Stromal cell of bone marrow (primary cell): ENCODE results near the gene ELAC1.

Source experiments
- DNase-seq: peaks from one replicate; pipeline ENCODE4 v3.0.0-alpha.2; 2012; ENCODE audit warnings: low read depth

The ELAC1 gene

DNA sequence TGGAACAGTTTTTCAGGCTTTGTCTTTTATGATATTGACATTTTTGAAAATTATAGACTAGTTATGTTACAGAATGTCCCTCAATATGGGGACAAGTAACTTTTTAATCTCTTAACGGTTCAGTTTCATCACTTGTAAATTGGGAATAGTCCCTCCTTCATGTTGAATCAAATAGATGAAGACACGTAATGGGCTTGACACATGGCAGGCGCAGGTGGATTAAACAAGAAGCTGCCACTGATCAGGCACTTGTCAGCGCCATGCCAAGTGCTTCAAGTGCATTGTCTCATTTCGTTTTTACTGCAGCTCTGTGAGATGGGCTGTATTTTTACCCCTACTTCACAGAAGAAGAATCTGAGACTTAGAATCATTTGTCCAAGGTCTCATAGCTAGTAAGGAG, 52.7 kb downstream of the ELAC1 start:
- DNase-seq, result no peak

DNA sequence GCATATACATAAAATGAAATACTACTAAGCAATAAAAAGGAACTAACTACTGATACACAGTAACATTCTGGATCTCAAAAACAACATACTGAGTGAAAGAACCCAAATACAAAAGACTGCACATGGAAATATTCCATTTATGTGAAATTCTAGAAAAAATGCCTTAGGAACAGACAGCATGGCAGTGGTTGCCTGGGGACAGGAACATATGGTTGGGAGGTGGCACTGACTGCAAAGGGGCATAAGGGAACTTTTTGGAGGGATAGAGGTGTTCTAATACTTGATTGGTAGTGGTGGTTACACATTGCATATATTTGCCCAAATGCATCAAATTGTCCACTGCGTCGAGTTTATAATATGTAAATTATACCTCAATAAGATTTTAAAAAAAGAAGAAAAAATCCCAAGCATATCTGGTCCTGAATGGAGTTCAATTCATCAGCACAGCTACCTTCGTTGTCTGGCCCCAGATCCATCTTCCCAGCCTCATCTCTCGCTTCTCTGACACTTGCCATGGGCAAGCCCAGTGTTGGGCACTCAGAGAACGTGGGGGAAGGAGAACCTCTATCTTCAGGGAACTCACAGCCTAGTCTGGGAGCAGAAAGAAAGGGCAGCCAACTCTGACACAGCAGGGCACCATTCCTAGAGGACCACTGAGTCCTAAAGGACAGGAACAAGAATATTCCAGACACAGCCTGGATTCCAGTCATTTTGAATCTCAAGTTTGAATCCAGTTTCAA, 53.6 kb downstream of the ELAC1 start:
- DNase-seq, result no peak

DNA sequence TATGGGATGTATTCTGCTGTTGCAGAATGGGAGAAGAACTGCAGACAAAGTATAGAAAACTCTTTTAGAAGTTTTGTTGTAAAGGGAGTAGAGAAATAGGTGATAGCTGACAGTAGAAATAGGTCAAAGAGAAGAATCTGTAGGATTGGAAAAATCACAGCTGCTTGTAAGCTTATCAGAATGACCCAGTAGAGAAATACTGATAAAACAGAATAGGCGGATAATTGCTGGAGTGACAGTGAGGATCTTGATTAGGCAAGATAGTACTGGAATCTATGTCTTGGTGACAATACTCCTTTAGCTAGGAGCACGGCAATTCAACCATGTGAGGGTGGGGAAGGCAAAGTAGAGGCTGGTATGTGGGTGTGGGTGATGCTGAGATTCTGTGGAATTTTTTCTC, 57.7 kb downstream of the ELAC1 start:
- DNase-seq, result no peak

DNA sequence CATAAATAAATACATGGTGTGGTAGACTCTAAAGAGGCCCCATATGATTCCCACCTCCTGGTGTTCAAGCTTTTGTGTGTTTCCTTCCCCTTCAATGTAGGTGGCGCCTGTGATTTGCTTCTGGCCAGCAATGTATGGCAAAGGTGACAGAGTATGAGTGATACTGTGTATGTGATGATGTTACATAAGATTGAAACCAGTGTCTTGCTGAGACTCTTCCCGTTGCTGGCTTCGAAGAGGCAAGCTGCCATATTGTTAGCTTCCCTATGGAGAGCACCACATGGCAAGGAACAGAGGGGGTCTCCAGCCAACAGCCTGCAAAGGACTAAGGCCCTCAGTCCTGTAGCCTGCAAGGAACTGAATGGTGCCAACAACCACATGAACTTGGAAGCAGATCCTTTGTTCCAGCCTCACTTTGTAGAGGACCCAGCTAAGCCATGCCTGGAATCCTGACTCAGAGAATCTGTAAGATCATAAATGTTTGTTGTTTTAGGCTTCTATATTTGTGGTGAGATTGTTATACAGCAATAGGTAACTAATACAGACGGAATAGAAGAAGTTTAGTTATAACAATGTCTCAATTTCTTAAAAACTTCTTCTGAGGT, 60.5 kb downstream of the ELAC1 start:
- no peak for DNase-seq

DNA sequence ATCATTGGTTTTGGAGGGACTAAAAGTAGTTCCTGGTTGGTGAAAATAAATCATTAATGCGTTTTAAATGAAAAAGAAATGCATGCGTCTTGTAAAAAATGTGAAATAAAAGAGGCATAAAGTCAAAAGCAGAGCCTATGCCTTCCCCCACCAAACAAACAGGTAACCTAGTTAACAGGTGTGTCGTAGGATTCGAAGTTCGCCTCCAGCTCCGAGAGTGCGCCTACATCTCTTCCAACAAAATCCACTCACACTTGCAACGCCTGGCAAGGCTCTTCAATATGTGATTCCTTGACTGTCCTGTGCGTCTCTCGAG, 61.5 kb downstream of the ELAC1 start:
- DNase-seq, result no peak

DNA sequence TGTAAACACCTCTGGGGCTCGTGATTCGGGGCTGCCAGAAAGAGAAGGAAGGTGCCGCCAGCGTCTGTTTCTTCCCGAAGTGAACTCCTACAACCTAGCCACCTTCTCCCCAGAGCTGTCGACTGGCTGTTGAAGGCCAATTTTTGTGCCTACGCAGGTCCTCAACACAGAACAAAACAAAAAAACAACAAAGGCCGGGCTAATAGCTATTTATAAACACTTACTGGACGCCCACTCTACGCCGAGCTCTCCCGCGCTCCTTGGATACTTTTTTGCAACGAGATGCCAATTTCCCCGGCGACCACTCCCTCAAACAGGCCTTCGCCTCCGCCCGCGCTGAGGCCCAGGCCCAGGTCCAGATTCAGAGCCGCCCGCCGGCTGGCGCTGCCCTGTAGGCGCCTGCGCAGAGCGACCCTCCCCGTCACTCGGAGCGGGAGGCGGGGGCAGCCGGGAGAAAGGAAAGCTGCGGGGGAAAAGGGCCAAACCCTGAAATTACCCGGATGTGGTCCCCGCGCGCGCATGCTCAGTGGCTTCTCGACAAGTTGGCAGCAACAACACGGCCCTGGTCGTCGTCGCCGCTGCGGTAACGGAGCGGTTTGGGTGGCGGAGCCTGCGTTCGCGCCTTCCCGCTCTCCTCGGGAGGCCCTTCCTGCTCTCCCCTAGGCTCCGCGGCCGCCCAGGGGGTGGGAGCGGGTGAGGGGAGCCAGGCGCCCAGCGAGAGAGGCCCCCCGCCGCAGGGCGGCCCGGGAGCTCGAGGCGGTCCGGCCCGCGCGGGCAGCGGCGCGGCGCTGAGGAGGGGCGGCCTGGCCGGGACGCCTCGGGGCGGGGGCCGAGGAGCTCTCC, 62.1 kb downstream of the ELAC1 start, which contains the start of gene SMAD4:
Gene SMAD4 (plus strand): TSS at position 520 of the 843 bp plus-strand sequence. CDS start 16,834 bp downstream, outside the sequence.
- peak; percentile 90 for DNase-seq

DNA sequence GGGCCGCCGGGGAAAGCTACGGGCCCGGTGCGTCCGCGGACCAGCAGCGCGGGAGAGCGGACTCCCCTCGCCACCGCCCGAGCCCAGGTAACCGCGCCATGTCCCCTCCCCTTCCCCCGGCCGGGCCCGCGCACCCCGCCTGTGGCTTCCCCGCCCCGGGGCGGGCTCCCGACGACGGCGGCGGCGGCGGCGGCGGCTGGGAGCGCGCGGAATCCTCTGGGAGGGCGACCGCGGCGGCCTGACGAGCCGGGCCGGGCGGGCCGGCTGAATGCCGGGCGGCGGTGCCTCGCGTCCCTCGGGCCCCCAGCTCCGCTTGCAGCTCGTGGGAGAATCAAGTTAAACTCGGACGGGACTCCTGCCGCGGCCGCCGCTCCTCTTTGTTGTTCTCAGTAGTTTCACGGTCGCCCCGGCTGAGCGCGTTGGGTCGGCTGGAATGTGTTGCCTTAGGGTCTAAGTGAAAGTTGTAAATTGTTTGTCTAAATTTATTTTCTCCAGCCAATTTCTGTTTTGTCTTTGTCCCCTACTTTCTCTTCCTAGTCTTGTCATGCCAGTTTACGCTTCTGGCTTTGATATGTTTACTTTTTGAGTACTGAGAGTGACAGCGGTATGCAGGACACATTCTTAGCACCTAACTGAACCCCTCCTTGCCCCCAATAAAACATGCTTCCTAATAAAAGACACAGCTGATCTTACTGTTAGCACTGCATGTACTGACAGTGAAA, 62.9 kb downstream of the ELAC1 start:
- DNase-seq, result peak; percentile 43

DNA sequence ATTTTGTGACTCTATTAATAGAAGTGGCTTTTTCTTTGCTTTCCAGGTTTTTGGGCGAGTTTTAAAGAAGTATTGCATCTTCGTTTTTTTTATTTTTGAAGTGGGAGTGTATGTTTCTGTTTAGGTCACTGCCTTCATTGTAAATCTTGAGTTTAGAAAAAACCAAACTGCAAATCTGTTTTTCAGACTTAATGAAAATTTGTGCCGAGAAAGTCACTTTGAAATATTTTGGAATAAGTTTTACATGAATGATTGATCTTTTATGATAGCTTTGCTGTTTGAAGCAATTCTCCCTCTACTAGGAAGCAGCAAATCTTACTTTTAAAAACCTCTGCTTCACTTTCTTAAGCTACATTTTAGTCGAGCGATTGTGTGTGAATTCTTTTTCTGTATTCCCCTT, 64.4 kb downstream of the ELAC1 start:
- DNase-seq, result no peak

DNA sequence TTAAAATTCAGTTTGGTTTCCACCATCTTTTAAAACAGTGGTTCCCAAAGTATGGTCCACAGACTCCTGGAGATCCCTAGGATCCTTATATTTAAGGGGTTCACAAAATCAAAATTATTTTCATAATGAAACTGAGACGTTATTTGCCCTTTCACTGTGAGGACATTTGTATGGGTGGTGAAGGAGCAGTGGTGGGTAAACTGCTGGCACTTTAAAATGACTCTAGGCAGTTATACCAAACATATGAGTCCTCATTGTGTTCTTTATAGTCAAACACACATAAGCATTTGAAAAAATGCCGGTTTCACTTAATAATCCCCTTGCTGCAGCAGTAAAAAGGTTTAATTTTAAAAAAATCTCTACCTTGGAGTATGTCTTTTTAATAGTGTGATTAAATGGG, 69.4 kb downstream of the ELAC1 start:
- no peak for DNase-seq
